HEK293 (cell line): ENCODE results near the gene OBP2A.
A peak's percentile ranks its signal among the peaks of the same experiment; 100 is the strongest.

ENCODE experiments used
- CTCF ChIA-PET: fragments of 350-600 bp; formaldehyde crosslinking; extraction: SDS; loops from one replicate; lab custom pipeline; 2021; ENCODE audit warnings: antibody characterized with exemption; lab: Yijun Ruan, JAX
- POLR2A ChIA-PET: fragments of 300-600 bp; formaldehyde crosslinking; extraction: SDS; loops from one replicate; lab custom pipeline; 2020; ENCODE audit warnings: antibody characterized with exemption, inconsistent platforms; lab: Yijun Ruan, JAX
- H3K27ac ChIP-seq: fragments of 200-500 bp; sonication (Bioruptor generic); 2 replicates; pipeline ENCODE4 v1.5.1; 2014; ENCODE audit warnings: low read depth, low read length, control low read depth, inconsistent platforms; ENCODE audit errors: extremely low read depth
- H3K36me3 ChIP-seq, 2 experiments: fragments of 200-500 bp in 1 of 2; sonication (Bioruptor generic) in 1 of 2; 1 replicate in 1 of 2; 2 replicates in 1 of 2; pipeline ENCODE4 v1.5.1; 2014 to 2017; ENCODE audit warnings: inconsistent platforms in 2 of 2, low read length in 2 of 2; ENCODE audit not compliant: control insufficient read depth in 2 of 2, insufficient read depth in 1 of 2
- H3K4me1 ChIP-seq: fragments of 200-500 bp; sonication (Bioruptor generic); 2 replicates; pipeline ENCODE4 v1.5.1; 2014; ENCODE audit warnings: mild to moderate bottlenecking, low read length, inconsistent platforms; ENCODE audit not compliant: control insufficient read depth, insufficient read depth
- H3K4me3 ChIP-seq: 2 replicates; pipeline ENCODE4 v1.5.1; 2011; ENCODE audit warnings: low read depth, mild to moderate bottlenecking, control low read depth, low read length, moderate library complexity
- H3K9me3 ChIP-seq: fragments of 200-500 bp; sonication (Bioruptor generic); 2 replicates; pipeline ENCODE4 v1.5.1; 2014; ENCODE audit warnings: low read depth, low read length, inconsistent platforms; ENCODE audit not compliant: control insufficient read depth, insufficient read depth
- EGR2 ChIP-seq: fragments of 450-650 bp; formaldehyde crosslinking; IDR thresholded peaks from 2 replicates; pipeline ENCODE4 v1.5.1; 2016; ENCODE audit warnings: low read depth, missing biosample characterization, missing genetic modification characterization
- FEZF1 ChIP-seq: fragments of 450-650 bp; formaldehyde crosslinking; IDR thresholded peaks from 2 replicates; pipeline ENCODE4 v1.5.1; 2016; ENCODE audit warnings: missing biosample characterization, missing genetic modification characterization
- KLF8 ChIP-seq: fragments of 450-650 bp; formaldehyde crosslinking; IDR thresholded peaks from 2 replicates; pipeline ENCODE4 v1.5.1; 2016; ENCODE audit warnings: missing biosample characterization, missing genetic modification characterization
- PRDM1 ChIP-seq: fragments of 450-650 bp; formaldehyde crosslinking; IDR thresholded peaks from 2 replicates; pipeline ENCODE4; 2016; ENCODE audit warnings: missing biosample characterization, missing genetic modification characterization
- SCRT1 ChIP-seq: fragments of 450-650 bp; formaldehyde crosslinking; IDR thresholded peaks from 2 replicates; pipeline ENCODE4 v1.5.1; 2016; ENCODE audit warnings: missing biosample characterization, missing genetic modification characterization, borderline replicate concordance
- SCRT2 ChIP-seq: fragments of 450-650 bp; formaldehyde crosslinking; IDR thresholded peaks from 2 replicates; pipeline ENCODE4 v1.5.1; 2016; ENCODE audit warnings: missing biosample characterization, missing genetic modification characterization
- YY2 ChIP-seq: fragments of 450-650 bp; formaldehyde crosslinking; IDR thresholded peaks from 2 replicates; pipeline ENCODE4 v1.5.1; 2016; ENCODE audit warnings: missing biosample characterization, missing genetic modification characterization
- ZBTB17 ChIP-seq: fragments of 450-650 bp; formaldehyde crosslinking; IDR thresholded peaks from 2 replicates; pipeline ENCODE4 v1.5.1; 2016; ENCODE audit warnings: missing biosample characterization, missing genetic modification characterization
- ZBTB8A ChIP-seq: fragments of 450-650 bp; formaldehyde crosslinking; IDR thresholded peaks from 2 replicates; pipeline ENCODE4 v1.5.1; 2016; ENCODE audit warnings: missing biosample characterization, missing genetic modification characterization
- ZEB2 ChIP-seq: fragments of 450-650 bp; formaldehyde crosslinking; IDR thresholded peaks from 2 replicates; pipeline ENCODE4 v1.5.1; 2016; ENCODE audit warnings: missing biosample characterization, missing genetic modification characterization
- ZFHX2 ChIP-seq: fragments of 450-650 bp; formaldehyde crosslinking; conservative IDR thresholded peaks from 2 replicates; pipeline ENCODE4 v1.5.1; 2016; ENCODE audit warnings: missing biosample characterization, missing genetic modification characterization
- ZFP41 ChIP-seq: fragments of 450-650 bp; formaldehyde crosslinking; IDR thresholded peaks from 2 replicates; pipeline ENCODE4 v1.5.1; 2016; ENCODE audit warnings: missing biosample characterization, missing genetic modification characterization, borderline replicate concordance
- ZNF16 ChIP-seq: fragments of 450-650 bp; formaldehyde crosslinking; IDR thresholded peaks from 2 replicates; pipeline ENCODE4 v1.5.1; 2016; ENCODE audit warnings: low read depth, missing biosample characterization, missing genetic modification characterization
- ZNF211 ChIP-seq: fragments of 450-650 bp; formaldehyde crosslinking; IDR thresholded peaks from 2 replicates; pipeline ENCODE4 v1.5.1; 2016; ENCODE audit warnings: low read depth, missing biosample characterization, missing genetic modification characterization
- ZNF302 ChIP-seq: fragments of 450-650 bp; formaldehyde crosslinking; IDR thresholded peaks from 2 replicates; pipeline ENCODE4 v1.5.1; 2016; ENCODE audit warnings: missing biosample characterization, missing genetic modification characterization, low read depth
- ZNF473 ChIP-seq: fragments of 450-650 bp; formaldehyde crosslinking; IDR thresholded peaks from 2 replicates; pipeline ENCODE4 v1.5.1; 2017; ENCODE audit warnings: missing biosample characterization, missing genetic modification characterization
- ZNF514 ChIP-seq: fragments of 450-650 bp; formaldehyde crosslinking; IDR thresholded peaks from 2 replicates; pipeline ENCODE4 v1.5.1; 2016; ENCODE audit warnings: missing biosample characterization, missing genetic modification characterization
- ZNF548 ChIP-seq: fragments of 450-650 bp; formaldehyde crosslinking; IDR thresholded peaks from 2 replicates; pipeline ENCODE4 v1.5.1; 2016; ENCODE audit warnings: missing biosample characterization, missing genetic modification characterization
- ZSCAN16 ChIP-seq: fragments of 450-650 bp; formaldehyde crosslinking; IDR thresholded peaks from 2 replicates; pipeline ENCODE4 v1.5.1; 2016; ENCODE audit warnings: missing biosample characterization, missing genetic modification characterization
- ZXDB ChIP-seq: fragments of 450-650 bp; formaldehyde crosslinking; IDR thresholded peaks from 2 replicates; pipeline ENCODE4 v1.5.1; 2016; ENCODE audit warnings: missing biosample characterization, missing genetic modification characterization
- TF ChIP-seq, protein P1 (sequence below): fragments of 450-650 bp; formaldehyde crosslinking; IDR thresholded peaks from 2 replicates; pipeline ENCODE4 v1.5.1; 2016; ENCODE audit warnings: missing biosample characterization, missing genetic modification characterization, borderline replicate concordance
- TF ChIP-seq, protein P2 (sequence below): fragments of 450-650 bp; formaldehyde crosslinking; IDR thresholded peaks from 2 replicates; pipeline ENCODE4 v1.5.1; 2017; ENCODE audit warnings: missing biosample characterization, missing genetic modification characterization
- TF ChIP-seq, protein P3 (sequence below): fragments of 450-650 bp; formaldehyde crosslinking; IDR thresholded peaks from 2 replicates; pipeline ENCODE4 v1.5.1; 2016; ENCODE audit warnings: missing biosample characterization, missing genetic modification characterization
- TF ChIP-seq, protein P4 (sequence below): sonication (generic); formaldehyde crosslinking; IDR thresholded peaks from 2 replicates; pipeline ENCODE4 v1.8.1; 2022; ENCODE audit warnings: mild to moderate bottlenecking, moderate library complexity, missing genetic modification reagents
- TF ChIP-seq, protein P5 (sequence below): fragments of 450-650 bp; formaldehyde crosslinking; IDR thresholded peaks from 2 replicates; pipeline ENCODE4 v1.5.1; 2016; ENCODE audit warnings: missing biosample characterization, missing genetic modification characterization

The OBP2A gene

DNA sequence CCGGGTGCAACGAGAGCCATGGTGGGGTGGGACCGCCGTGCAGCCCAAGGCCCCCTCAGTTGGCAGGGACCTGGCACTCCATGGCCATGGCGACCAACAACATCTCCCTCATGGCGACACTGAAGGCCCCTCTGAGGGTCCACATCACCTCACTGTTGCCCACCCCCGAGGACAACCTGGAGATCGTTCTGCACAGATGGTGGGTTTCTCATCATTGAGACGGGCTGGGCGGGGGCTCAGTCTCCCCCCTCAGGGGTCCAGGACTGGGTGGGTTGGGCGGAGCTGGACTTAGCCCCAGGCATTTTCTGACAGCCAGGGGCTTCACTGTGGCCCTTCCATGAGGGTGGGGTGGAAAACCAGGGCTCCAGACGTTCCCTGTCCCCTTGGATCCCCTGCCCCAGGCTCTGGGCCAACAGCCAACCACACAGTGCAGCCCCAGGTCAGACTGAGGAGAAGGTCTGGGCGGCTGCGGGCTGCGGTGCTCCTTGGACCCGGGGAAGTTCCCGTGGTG lies 16.4 kb downstream of the OBP2A start:
- Histone ChIP-seq H3K36me3 (no peaks in the 10 kb centered on the region), H3K4me3 (no peak overlapping the region), H3K27ac (no peak overlapping the region), H3K4me1 (no peaks in the 10 kb centered on the region), H3K9me3 (no peaks in the 10 kb centered on the region)
- ChIA-PET CTCF (no interaction called here), POLR2A (no interaction called here)
- TF ChIP-seq KLF8 (no peak), ZNF548 (tag by site-specific recombination) (no peak), ZNF302 (tag by site-specific recombination) (no peak), ZFP41 (tag by site-specific recombination) (no peak), PRDM1 (tag by site-specific recombination) (no peak), ZNF16 (no peak), ZNF514 (tag by site-specific recombination) (no peak), ZNF473 (no peak), ZSCAN16 (tag by site-specific recombination) (no peak), FEZF1 (tag by site-specific recombination) (no peak), YY2 (tag by site-specific recombination) (no peak), ZNF211 (tag by site-specific recombination) (no peak), ZBTB8A (no peak), ZXDB (tag by site-specific recombination) (no peak)
- TF ChIP-seq, protein P1, sequence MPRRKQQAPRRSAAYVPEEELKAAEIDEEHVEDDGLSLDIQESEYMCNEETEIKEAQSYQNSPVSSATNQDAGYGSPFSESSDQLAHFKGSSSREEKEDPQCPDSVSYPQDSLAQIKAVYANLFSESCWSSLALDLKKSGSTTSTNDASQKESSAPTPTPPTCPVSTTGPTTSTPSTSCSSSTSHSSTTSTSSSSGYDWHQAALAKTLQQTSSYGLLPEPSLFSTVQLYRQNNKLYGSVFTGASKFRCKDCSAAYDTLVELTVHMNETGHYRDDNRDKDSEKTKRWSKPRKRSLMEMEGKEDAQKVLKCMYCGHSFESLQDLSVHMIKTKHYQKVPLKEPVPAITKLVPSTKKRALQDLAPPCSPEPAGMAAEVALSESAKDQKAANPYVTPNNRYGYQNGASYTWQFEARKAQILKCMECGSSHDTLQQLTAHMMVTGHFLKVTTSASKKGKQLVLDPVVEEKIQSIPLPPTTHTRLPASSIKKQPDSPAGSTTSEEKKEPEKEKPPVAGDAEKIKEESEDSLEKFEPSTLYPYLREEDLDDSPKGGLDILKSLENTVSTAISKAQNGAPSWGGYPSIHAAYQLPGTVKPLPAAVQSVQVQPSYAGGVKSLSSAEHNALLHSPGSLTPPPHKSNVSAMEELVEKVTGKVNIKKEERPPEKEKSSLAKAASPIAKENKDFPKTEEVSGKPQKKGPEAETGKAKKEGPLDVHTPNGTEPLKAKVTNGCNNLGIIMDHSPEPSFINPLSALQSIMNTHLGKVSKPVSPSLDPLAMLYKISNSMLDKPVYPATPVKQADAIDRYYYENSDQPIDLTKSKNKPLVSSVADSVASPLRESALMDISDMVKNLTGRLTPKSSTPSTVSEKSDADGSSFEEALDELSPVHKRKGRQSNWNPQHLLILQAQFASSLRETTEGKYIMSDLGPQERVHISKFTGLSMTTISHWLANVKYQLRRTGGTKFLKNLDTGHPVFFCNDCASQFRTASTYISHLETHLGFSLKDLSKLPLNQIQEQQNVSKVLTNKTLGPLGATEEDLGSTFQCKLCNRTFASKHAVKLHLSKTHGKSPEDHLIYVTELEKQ: no peak
- TF ChIP-seq, protein P2, sequence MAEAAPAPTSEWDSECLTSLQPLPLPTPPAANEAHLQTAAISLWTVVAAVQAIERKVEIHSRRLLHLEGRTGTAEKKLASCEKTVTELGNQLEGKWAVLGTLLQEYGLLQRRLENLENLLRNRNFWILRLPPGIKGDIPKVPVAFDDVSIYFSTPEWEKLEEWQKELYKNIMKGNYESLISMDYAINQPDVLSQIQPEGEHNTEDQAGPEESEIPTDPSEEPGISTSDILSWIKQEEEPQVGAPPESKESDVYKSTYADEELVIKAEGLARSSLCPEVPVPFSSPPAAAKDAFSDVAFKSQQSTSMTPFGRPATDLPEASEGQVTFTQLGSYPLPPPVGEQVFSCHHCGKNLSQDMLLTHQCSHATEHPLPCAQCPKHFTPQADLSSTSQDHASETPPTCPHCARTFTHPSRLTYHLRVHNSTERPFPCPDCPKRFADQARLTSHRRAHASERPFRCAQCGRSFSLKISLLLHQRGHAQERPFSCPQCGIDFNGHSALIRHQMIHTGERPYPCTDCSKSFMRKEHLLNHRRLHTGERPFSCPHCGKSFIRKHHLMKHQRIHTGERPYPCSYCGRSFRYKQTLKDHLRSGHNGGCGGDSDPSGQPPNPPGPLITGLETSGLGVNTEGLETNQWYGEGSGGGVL: no peak
- TF ChIP-seq, protein P3, sequence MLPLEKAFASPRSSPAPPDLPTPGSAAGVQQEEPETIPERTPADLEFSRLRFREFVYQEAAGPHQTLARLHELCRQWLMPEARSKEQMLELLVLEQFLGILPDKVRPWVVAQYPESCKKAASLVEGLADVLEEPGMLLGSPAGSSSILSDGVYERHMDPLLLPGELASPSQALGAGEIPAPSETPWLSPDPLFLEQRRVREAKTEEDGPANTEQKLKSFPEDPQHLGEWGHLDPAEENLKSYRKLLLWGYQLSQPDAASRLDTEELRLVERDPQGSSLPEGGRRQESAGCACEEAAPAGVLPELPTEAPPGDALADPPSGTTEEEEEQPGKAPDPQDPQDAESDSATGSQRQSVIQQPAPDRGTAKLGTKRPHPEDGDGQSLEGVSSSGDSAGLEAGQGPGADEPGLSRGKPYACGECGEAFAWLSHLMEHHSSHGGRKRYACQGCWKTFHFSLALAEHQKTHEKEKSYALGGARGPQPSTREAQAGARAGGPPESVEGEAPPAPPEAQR (tag by site-specific recombination): no peak
- TF ChIP-seq, protein P4, sequence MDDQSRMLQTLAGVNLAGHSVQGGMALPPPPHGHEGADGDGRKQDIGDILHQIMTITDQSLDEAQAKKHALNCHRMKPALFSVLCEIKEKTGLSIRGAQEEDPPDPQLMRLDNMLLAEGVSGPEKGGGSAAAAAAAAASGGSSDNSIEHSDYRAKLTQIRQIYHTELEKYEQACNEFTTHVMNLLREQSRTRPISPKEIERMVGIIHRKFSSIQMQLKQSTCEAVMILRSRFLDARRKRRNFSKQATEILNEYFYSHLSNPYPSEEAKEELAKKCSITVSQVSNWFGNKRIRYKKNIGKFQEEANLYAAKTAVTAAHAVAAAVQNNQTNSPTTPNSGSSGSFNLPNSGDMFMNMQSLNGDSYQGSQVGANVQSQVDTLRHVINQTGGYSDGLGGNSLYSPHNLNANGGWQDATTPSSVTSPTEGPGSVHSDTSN: no peak

DNA sequence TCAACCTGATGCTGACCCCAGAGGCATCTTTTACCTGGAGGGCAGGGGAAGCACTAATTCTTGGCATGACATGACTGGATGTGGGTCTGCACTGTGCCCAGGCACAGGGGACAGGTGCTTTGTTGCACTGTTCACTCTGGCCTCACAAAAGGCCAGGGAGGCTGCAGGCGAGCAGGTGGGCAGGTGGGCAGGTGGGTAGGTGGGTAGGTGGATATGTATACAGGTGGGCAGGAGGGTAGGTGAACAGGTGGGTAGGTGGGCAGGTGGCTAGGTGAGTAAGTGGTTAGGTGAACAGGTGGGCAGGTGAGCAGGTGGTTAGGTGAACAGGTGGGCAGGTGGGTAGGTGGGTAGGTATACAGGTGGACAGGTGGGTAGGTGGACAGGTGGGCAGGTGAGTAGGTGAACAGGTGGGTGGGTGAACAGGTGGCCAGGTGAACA lies 17.1 kb downstream of the OBP2A start:
- TF ChIP-seq SCRT1 (tag by site-specific recombination) (peak; percentile 99), ZEB2 (tag by site-specific recombination) (peak; percentile 100), EGR2 (tag by site-specific recombination) (peak; percentile 82), ZBTB17 (tag by site-specific recombination) (no peak), ZFHX2 (tag by site-specific recombination) (peak; percentile 66), SCRT2 (tag by site-specific recombination) (peak; percentile 96)
- TF ChIP-seq, protein P5, sequence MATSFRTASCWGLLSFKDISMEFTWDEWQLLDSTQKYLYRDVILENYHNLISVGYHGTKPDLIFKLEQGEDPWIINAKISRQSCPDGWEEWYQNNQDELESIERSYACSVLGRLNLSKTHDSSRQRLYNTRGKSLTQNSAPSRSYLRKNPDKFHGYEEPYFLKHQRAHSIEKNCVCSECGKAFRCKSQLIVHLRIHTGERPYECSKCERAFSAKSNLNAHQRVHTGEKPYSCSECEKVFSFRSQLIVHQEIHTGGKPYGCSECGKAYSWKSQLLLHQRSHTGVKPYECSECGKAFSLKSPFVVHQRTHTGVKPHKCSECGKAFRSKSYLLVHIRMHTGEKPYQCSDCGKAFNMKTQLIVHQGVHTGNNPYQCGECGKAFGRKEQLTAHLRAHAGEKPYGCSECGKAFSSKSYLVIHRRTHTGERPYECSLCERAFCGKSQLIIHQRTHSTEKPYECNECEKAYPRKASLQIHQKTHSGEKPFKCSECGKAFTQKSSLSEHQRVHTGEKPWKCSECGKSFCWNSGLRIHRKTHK: no peak
- Histone ChIP-seq H3K36me3 (no peaks in the 10 kb centered on the region), H3K9me3 (no peaks in the 10 kb centered on the region), H3K27ac (no peak overlapping the region), H3K4me1 (no peaks in the 10 kb centered on the region), H3K4me3 (no peak overlapping the region)
- ChIA-PET POLR2A (no interaction called here), CTCF (no interaction called here)
